ENCODE results near the gene C1QA. TPM values are rescaled to one million over a fixed set of nuclear protein-coding genes. Genes with fewer than 3 reads are reported as not detected.

C1QA gene
- total RNA-seq, 6 experiments from 2014 or later, result 66.3 to 227 (median 75.0) TPM

GRCh38 chr1:22637907-22638445, 1.5 kb downstream of the C1QA start:
- intact Hi-C loops (cut with DNase I), result no loop called here
- Histone ChIP-seq H3K27ac (no peak overlapping the region), H3K4me1 (no peaks in the 10 kb centered on the region), H3K9me3 (no peaks in the 10 kb centered on the region), H3K27me3 (no peaks in the 10 kb centered on the region), H3K36me3 (no peaks in the 10 kb centered on the region), H3K4me3 (peak overlapping the region in 2 of 3 donors; percentile 16 to 38)
- no peak for DNase-seq
- no peak for ATAC-seq
- 36% methylated on average over 2 of the region's 3 CpGs for WGBS (ENCODE audit: insufficient coverage, low coverage, low lambda C conversion rate, missing lambda C conversion rate)
- TF ChIP-seq CTCF (IDR thresholded peaks at IDR 0.05) (no peak), POLR2A (IDR thresholded peaks at IDR 0.05) (no peak)

- intact Hi-C loops (cut with DNase I), result no loop called here
- Histone ChIP-seq H3K4me3 (peak overlapping the region in 1 of 3 donors; percentile 38), H3K27ac (no peak overlapping the region), H3K4me1 (no peaks in the 10 kb centered on the region), H3K36me3 (no peaks in the 10 kb centered on the region), H3K9me3 (no peaks in the 10 kb centered on the region), H3K27me3 (no peaks in the 10 kb centered on the region)
- DNase-seq (no peak), ATAC-seq (no peak)
- TF ChIP-seq POLR2A (IDR thresholded peaks at IDR 0.05) (no peak), CTCF (IDR thresholded peaks at IDR 0.05) (no peak)
- WGBS (ENCODE audit: insufficient coverage, low coverage, low lambda C conversion rate, missing lambda C conversion rate), result 55% methylated on average over 2 of the region's 23 CpGs
Observed at GRCh38 chr1:22638476-22639234, 2.2 kb downstream of the C1QA start.

GRCh38 chr1:22639286-22639685, 2.9 kb downstream of the C1QA start:
- peak overlapping the region in 1 of 3 donors; percentile 38 for H3K4me3 ChIP-seq
- H3K4me1 ChIP-seq, result no peaks in the 10 kb centered on the region

GRCh38 chr1:22641247-22641646, 4.8 kb downstream of the C1QA start:
- WGBS (ENCODE audit: insufficient coverage, low coverage, low lambda C conversion rate, missing lambda C conversion rate), result 41% methylated on average over 8 of the region's 8 CpGs
- ATAC-seq, result no peak
- Histone ChIP-seq H3K27me3 (no peaks in the 10 kb centered on the region), H3K4me3 (no peak overlapping the region), H3K9me3 (no peaks in the 10 kb centered on the region), H3K4me1 (no peaks in the 10 kb centered on the region), H3K27ac (no peak overlapping the region), H3K36me3 (no peaks in the 10 kb centered on the region)
- intact Hi-C loops (cut with DNase I), result loop anchor here (5.0 to 10.0 kb wide), 2 partner anchors 219 to 506 kb away; no protein-coding TSS in a partner anchor
- TF ChIP-seq POLR2A (IDR thresholded peaks at IDR 0.05) (no peak), CTCF (IDR thresholded peaks at IDR 0.05) (no peak)
- DNase-seq, result no peak

More at GRCh38 chr1:22639286-22639685, 2.9 kb downstream of the C1QA start:
- DNase-seq (no peak), ATAC-seq (peak in 1 of 4 donors; percentile 8)
- Histone ChIP-seq H3K27me3 (no peaks in the 10 kb centered on the region), H3K36me3 (no peaks in the 10 kb centered on the region), H3K27ac (no peak overlapping the region), H3K9me3 (no peaks in the 10 kb centered on the region)
- no peak for TF ChIP-seq POLR2A (IDR thresholded peaks at IDR 0.05)
- no peak for TF ChIP-seq CTCF (IDR thresholded peaks at IDR 0.05)
- WGBS (ENCODE audit: insufficient coverage, low coverage, low lambda C conversion rate, missing lambda C conversion rate), result 21% methylated on average over 2 of the region's 8 CpGs
- intact Hi-C loops (cut with DNase I), result no loop called here

Measured in right lobe of liver (tissue), 6 donors.